ENCODE measurements around the gene PTGIS.

The PTGIS gene

DNA sequence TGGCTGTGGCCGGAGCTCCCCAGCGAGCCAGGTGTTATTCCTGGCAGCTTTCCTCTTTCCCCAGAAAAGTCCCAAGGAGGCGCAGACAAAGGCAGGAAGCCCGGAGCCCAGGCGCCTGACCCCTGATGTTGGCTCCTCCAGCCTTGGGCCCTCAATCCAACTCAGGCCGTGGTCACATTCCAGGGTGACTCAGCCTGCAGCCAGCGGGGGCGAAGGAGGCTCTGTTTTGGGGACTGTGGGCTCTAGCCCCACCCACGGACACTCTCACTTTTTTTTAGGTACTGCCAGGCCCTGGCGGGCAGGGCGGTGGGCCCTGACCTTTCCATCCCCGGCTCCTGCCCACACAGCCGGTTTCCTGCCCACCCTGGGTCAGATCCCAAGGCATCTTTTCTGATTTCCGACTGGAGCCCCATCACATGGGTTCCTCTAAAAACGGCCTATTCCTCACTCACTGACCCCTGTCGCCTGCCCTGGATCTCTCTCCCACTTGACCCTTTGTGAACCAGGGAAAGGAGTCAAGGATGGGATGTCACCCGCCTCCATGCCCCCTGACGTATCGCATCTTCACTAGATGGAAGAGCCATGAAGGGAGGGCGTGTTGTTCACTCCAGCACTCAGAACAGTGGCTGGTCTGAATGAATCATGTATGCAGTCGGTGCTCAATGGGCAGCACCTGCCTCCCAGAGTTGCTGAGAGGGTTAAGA is 5.5 kb downstream of the PTGIS start:
- Histone ChIP-seq H2AFZ (ENCODE audit: low read depth, low read length) (no peak overlapping the region), H3K4me2 (ENCODE audit: insufficient read depth, low read length) (no peak overlapping the region), H4K20me1 (ENCODE audit: insufficient read depth, low read length) (no peaks in the 10 kb centered on the region), H3K4me3 (ENCODE audit: low read depth in 1 of 2, low read length in 2 of 2) (no peak overlapping the region), H3K79me2 (ENCODE audit: insufficient read depth, low read length) (no peaks in the 10 kb centered on the region), H3K9me3 (ENCODE audit: insufficient read depth, low read length, severe bottlenecking) (no peaks in the 10 kb centered on the region), H3K36me3 (ENCODE audit: insufficient read depth, low read length) (no peaks in the 10 kb centered on the region), H3K27me3 (ENCODE audit: insufficient read depth, low read length, poor library complexity) (no peaks in the 10 kb centered on the region), H3K9ac (ENCODE audit: low read depth, low read length) (no peak overlapping the region), H3K27ac (ENCODE audit: low read length) (no peak overlapping the region), H3K4me1 (ENCODE audit: insufficient read depth, low read length) (no peaks in the 10 kb centered on the region)
- no peak for ATAC-seq (ENCODE audit: insufficient read depth, low read depth)
- no peak for DNase-seq
- TF ChIP-seq EZH2 (IDR thresholded peaks at IDR 0.05; ENCODE audit: borderline replicate concordance, low read depth, low read length, severe bottlenecking), result no peak
- TF ChIP-seq, protein P1, sequence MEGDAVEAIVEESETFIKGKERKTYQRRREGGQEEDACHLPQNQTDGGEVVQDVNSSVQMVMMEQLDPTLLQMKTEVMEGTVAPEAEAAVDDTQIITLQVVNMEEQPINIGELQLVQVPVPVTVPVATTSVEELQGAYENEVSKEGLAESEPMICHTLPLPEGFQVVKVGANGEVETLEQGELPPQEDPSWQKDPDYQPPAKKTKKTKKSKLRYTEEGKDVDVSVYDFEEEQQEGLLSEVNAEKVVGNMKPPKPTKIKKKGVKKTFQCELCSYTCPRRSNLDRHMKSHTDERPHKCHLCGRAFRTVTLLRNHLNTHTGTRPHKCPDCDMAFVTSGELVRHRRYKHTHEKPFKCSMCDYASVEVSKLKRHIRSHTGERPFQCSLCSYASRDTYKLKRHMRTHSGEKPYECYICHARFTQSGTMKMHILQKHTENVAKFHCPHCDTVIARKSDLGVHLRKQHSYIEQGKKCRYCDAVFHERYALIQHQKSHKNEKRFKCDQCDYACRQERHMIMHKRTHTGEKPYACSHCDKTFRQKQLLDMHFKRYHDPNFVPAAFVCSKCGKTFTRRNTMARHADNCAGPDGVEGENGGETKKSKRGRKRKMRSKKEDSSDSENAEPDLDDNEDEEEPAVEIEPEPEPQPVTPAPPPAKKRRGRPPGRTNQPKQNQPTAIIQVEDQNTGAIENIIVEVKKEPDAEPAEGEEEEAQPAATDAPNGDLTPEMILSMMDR (IDR thresholded peaks at IDR 0.05; ENCODE audit: borderline replicate concordance, extremely low read depth, low read length, poor library complexity, severe bottlenecking), result no peak

DNA sequence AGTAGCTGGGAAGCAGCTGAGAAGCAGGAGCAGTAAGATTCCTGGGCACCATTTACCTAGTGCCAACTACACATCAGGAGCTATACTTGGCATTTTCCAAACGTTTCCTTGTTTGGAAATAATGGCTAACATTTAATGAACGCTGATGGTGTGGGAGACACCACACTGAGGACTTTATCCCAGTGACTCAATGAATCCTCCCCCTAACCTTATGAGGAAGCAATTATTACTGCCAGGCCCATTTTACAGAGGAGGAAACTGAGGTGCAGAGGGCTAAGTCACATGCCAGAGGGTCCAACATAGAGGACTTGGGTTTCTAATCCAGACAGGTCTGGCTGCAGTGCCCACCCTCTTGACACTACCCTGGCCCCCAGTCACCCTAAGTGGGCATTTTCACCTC is 6.1 kb downstream of the PTGIS start:
- Histone ChIP-seq H3K4me3 (ENCODE audit: low read depth in 1 of 2, low read length in 2 of 2) (no peak overlapping the region), H3K79me2 (ENCODE audit: insufficient read depth, low read length) (no peaks in the 10 kb centered on the region), H3K4me1 (ENCODE audit: insufficient read depth, low read length) (no peaks in the 10 kb centered on the region), H3K4me2 (ENCODE audit: insufficient read depth, low read length) (no peak overlapping the region), H2AFZ (ENCODE audit: low read depth, low read length) (no peak overlapping the region), H4K20me1 (ENCODE audit: insufficient read depth, low read length) (no peaks in the 10 kb centered on the region), H3K27me3 (ENCODE audit: insufficient read depth, low read length, poor library complexity) (peaks cover 1% of the 10 kb centered on the region), H3K27ac (ENCODE audit: low read length) (no peak overlapping the region), H3K9me3 (ENCODE audit: insufficient read depth, low read length, severe bottlenecking) (no peaks in the 10 kb centered on the region), H3K9ac (ENCODE audit: low read depth, low read length) (no peak overlapping the region), H3K36me3 (ENCODE audit: insufficient read depth, low read length) (no peaks in the 10 kb centered on the region)
- no peak for ATAC-seq (ENCODE audit: insufficient read depth, low read depth)
- TF ChIP-seq, protein P1 (IDR thresholded peaks at IDR 0.05; ENCODE audit: borderline replicate concordance, extremely low read depth, low read length, poor library complexity, severe bottlenecking), result no peak
- TF ChIP-seq EZH2 (IDR thresholded peaks at IDR 0.05; ENCODE audit: borderline replicate concordance, low read depth, low read length, severe bottlenecking), result no peak
- DNase-seq, result no peak

DNA sequence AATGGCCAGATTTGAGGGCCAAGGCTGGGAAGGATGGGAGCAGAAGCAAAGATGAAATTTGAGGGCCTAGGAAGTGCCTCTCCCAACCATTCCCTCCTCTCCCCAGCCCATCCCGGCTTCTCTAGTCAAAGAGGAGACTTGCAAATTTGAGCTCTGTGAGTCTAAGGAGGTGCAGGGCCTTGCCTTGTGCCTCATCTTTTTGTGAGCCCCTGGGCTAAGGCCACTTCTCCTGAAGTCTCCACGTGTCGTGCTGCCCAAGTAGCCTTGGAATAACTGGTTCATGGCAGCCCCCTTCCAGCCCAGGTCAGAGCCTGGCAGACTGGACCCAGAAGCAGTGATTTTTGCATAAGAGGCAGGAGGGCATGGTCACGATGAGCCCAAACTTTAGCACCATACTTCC is 6.7 kb downstream of the PTGIS start:
- no peak for ATAC-seq (ENCODE audit: insufficient read depth, low read depth)
- Histone ChIP-seq H3K36me3 (ENCODE audit: insufficient read depth, low read length) (no peaks in the 10 kb centered on the region), H4K20me1 (ENCODE audit: insufficient read depth, low read length) (no peaks in the 10 kb centered on the region), H3K4me2 (ENCODE audit: insufficient read depth, low read length) (no peak overlapping the region), H3K27me3 (ENCODE audit: insufficient read depth, low read length, poor library complexity) (peaks cover 3% of the 10 kb centered on the region), H3K27ac (ENCODE audit: low read length) (no peak overlapping the region), H3K79me2 (ENCODE audit: insufficient read depth, low read length) (no peaks in the 10 kb centered on the region), H3K4me1 (ENCODE audit: insufficient read depth, low read length) (no peaks in the 10 kb centered on the region), H3K9ac (ENCODE audit: low read depth, low read length) (no peak overlapping the region), H2AFZ (ENCODE audit: low read depth, low read length) (no peak overlapping the region), H3K4me3 (ENCODE audit: low read depth in 1 of 2, low read length in 2 of 2) (no peak overlapping the region), H3K9me3 (ENCODE audit: insufficient read depth, low read length, severe bottlenecking) (peaks cover 1% of the 10 kb centered on the region)
- DNase-seq, result no peak
- TF ChIP-seq, protein P1 (IDR thresholded peaks at IDR 0.05; ENCODE audit: borderline replicate concordance, extremely low read depth, low read length, poor library complexity, severe bottlenecking), result no peak
- no peak for TF ChIP-seq EZH2 (IDR thresholded peaks at IDR 0.05; ENCODE audit: borderline replicate concordance, low read depth, low read length, severe bottlenecking)

All from DND-41 (cell line).